Endothelial cell of umbilical vein (primary cell): ENCODE results near the gene ATG14. TPM values are rescaled to one million over a fixed set of nuclear protein-coding genes. Genes with fewer than 3 reads are reported as not detected.

Experiments
- BruUV-seq: library from RNA; stranded (reverse); fragments of 400-500 nt; replicated peaks from 2 replicates; lab custom pipeline; 2021; lab: Mats Ljungman, UMichigan
- CTCF ChIA-PET: fragments of 300-600, 350-600 bp; sonication (Branson Sonifier 250); formaldehyde crosslinking; loops from one replicate; lab custom pipeline; 2021; ENCODE audit warnings: antibody characterized with exemption, inconsistent platforms; lab: Charles Lee
- POLR2A ChIA-PET: fragments of 300-600, 350-600 bp; sonication (Branson Sonifier 250); formaldehyde crosslinking; loops from one replicate; lab custom pipeline; 2021; ENCODE audit warnings: antibody characterized with exemption, inconsistent platforms; lab: Charles Lee
- DNase-seq: peaks from one replicate; pipeline ENCODE4 v3.0.0-alpha.2; 2011; ENCODE audit warnings: low read depth, low spot score
- FAIRE-seq: peaks from 2 replicates; lab custom pipeline; 2011; peaks lifted over from hg19 to GRCh38; lab: Jason Lieb, UNC
- H2AFZ ChIP-seq: 2 replicates; pipeline ENCODE4 v1.6.0; 2012; ENCODE audit warnings: low read depth, low read length, control low read depth, inconsistent platforms
- H3K27ac ChIP-seq: 2 replicates; pipeline ENCODE4 v1.5.1; 2011; ENCODE audit warnings: low read depth, mild to moderate bottlenecking, control low read depth, low read length, moderate library complexity; ENCODE audit not compliant: insufficient read depth
- H3K27me3 ChIP-seq, 2 experiments: 2 replicates each; pipeline versions ENCODE4 v1.6.0 to v1.6.1; 2011; ENCODE audit warnings: low read length in 2 of 2, mixed read lengths in 1 of 2; ENCODE audit not compliant: control insufficient read depth in 2 of 2, insufficient read depth in 2 of 2
- H3K36me3 ChIP-seq, 2 experiments: 2 replicates in 1 of 2; 3 replicates in 1 of 2; pipeline ENCODE4 v1.5.1; 2011; ENCODE audit warnings: low read length in 2 of 2, mild to moderate bottlenecking in 1 of 2, moderate library complexity in 1 of 2; ENCODE audit not compliant: control insufficient read depth in 2 of 2, insufficient read depth in 2 of 2; ENCODE audit errors: extremely low read depth in 1 of 2
- H3K4me1 ChIP-seq: 3 replicates; pipeline ENCODE4 v1.5.1; 2011; ENCODE audit warnings: mild to moderate bottlenecking, low read length; ENCODE audit not compliant: control insufficient read depth, insufficient read depth; ENCODE audit errors: extremely low read depth
- H3K4me2 ChIP-seq: 2 replicates; pipeline ENCODE4 v1.6.1; 2011; ENCODE audit warnings: low read length, control low read depth, mixed read lengths; ENCODE audit not compliant: insufficient read depth
- H3K4me3 ChIP-seq, 3 experiments: fragments of 200-600 bp in 1 of 3; sonication (generic), shearing (Covaris generic) in 1 of 3; replicated peaks in 1 of 3; 2 replicates each; pipeline ENCODE4 v1.5.1; 2011 to 2016; ENCODE audit warnings: control low read depth in 3 of 3, low read length in 3 of 3, mild to moderate bottlenecking in 2 of 3, inconsistent platforms in 1 of 3, low read depth in 1 of 3, moderate library complexity in 1 of 3; ENCODE audit not compliant: insufficient read depth in 1 of 3
- H3K79me2 ChIP-seq: 2 replicates; pipeline ENCODE4 v1.6.0; 2012; ENCODE audit warnings: low read length, inconsistent platforms; ENCODE audit not compliant: control insufficient read depth, insufficient read depth
- H3K9ac ChIP-seq: replicated peaks from 2 replicates; pipeline ENCODE3; 2011; ENCODE audit warnings: low read length, control low read depth; ENCODE audit not compliant: insufficient read depth; ENCODE audit errors: extremely low read depth
- H3K9me1 ChIP-seq: replicated peaks from 3 replicates; pipeline ENCODE4 v1.6.0; 2011; ENCODE audit warnings: mild to moderate bottlenecking, low read length; ENCODE audit not compliant: control insufficient read depth, insufficient read depth; ENCODE audit errors: extremely low read depth
- H3K9me3 ChIP-seq: replicated peaks from 2 replicates; pipeline ENCODE4 v1.5.1; 2012; ENCODE audit warnings: low read length, inconsistent platforms; ENCODE audit not compliant: control insufficient read depth, insufficient read depth
- H4K20me1 ChIP-seq: replicated peaks from 2 replicates; pipeline ENCODE3; 2011; ENCODE audit warnings: mild to moderate bottlenecking, low read length; ENCODE audit not compliant: control insufficient read depth, insufficient read depth; ENCODE audit errors: extremely low read depth
- CTCF ChIP-seq, 2 donors: IDR thresholded peaks; 1 replicate in 1 of 2; 2 replicates in 1 of 2; pipeline ENCODE4 v1.5.1; 2011; ENCODE audit warnings: low read length in 2 of 2, mild to moderate bottlenecking in 2 of 2, moderate library complexity in 2 of 2, control low read depth in 1 of 2, inconsistent platforms in 1 of 2, low read depth in 1 of 2; ENCODE audit not compliant: insufficient read depth in 1 of 2; ENCODE audit errors: extremely low read depth in 1 of 2
- FOS ChIP-seq: IDR thresholded peaks from 2 replicates; pipeline ENCODE4 v1.6.1; 2011; ENCODE audit warnings: mild to moderate bottlenecking, low read length, moderate library complexity, borderline replicate concordance; ENCODE audit not compliant: insufficient read depth
- GATA2 ChIP-seq: IDR thresholded peaks from 2 replicates; pipeline ENCODE4 v1.7.0; 2011; ENCODE audit warnings: low read depth, mild to moderate bottlenecking, moderate library complexity, mixed read lengths, low read length; ENCODE audit not compliant: insufficient read length, insufficient read depth
- JUN ChIP-seq: IDR thresholded peaks from 2 replicates; pipeline ENCODE4 v1.6.1; 2011; ENCODE audit warnings: borderline replicate concordance, low read depth; ENCODE audit not compliant: insufficient read length, insufficient read depth
- MYC ChIP-seq: IDR thresholded peaks from one replicate; pipeline ENCODE4 v1.6.1; 2011; ENCODE audit warnings: mild to moderate bottlenecking, low read depth, low read length
- POLR2AphosphoS5 ChIP-seq: IDR thresholded peaks from 2 replicates; pipeline ENCODE4 v1.6.1; 2012; ENCODE audit warnings: low read depth, mild to moderate bottlenecking, control low read depth, low read length, moderate library complexity; ENCODE audit not compliant: insufficient read depth
- dilution Hi-C: fragments of 300-500 bp; cut with MboI; formaldehyde crosslinking; loops from one replicate; pipeline ENCODE4 v1.15.0; 2019; ENCODE audit warnings: low sequenced_read_pairs; ENCODE audit not compliant: extremely low pct_ligation_motif_present
- intact Hi-C: fragments of 100-400 bp; cut with micrococcal nuclease; formaldehyde crosslinking; loops from one replicate; pipeline ENCODE4 v1.10.0; 2022
- polyA plus RNA-seq, 4 experiments: library from polyadenylated mRNA; depleted of rRNA in 3 of 4; stranded (reverse) in 3 of 4; unstranded in 1 of 4; fragments of >200 nt; gene quantifications; 2 replicates each; pipeline versions ENCODE4 v1.2.1 to v1.2.3, GENCODE V29; 2011 to 2012; ENCODE audit warnings: missing spikeins in 1 of 4
- total RNA-seq: library from RNA; stranded (reverse); gene quantifications from 2 replicates; pipeline ENCODE4 v1.2.3, GENCODE V29; 2021
- TF ChIP-seq, protein P1 (sequence below): IDR thresholded peaks from 2 replicates; pipeline ENCODE4 v1.6.1; 2011; ENCODE audit not compliant: insufficient read depth, insufficient read length

Gene ATG14
- total and polyA plus RNA-seq, 2 donors (not counting 3 experiments of a cell fraction or from before 2014, with no cell fraction given), result 5.9 to 10.0 TPM

DNA sequence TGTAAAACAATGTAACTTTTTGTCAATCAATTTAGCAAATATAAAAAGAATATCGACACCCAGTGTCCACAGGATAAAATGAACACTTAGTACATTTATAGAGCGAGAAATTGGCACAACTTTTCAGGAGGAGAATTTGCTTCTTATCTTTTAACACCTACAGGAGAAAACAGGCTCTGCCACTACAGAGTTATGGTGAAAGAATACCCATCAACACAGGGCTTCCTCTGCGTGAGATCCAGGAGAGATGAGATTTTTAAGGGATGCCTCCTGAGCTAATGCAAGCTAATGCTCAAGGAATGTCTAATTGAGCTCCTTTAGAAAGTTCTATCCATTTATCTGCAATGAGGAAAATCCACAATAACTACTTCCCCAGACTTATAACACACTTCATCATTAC, 21.0 kb upstream of the ATG14 start:
- POLR2A ChIA-PET, result no interaction called here
- intact Hi-C loops, result no loop called here
- H3K36me3 ChIP-seq, result no peaks in the 10 kb centered on the region

DNA sequence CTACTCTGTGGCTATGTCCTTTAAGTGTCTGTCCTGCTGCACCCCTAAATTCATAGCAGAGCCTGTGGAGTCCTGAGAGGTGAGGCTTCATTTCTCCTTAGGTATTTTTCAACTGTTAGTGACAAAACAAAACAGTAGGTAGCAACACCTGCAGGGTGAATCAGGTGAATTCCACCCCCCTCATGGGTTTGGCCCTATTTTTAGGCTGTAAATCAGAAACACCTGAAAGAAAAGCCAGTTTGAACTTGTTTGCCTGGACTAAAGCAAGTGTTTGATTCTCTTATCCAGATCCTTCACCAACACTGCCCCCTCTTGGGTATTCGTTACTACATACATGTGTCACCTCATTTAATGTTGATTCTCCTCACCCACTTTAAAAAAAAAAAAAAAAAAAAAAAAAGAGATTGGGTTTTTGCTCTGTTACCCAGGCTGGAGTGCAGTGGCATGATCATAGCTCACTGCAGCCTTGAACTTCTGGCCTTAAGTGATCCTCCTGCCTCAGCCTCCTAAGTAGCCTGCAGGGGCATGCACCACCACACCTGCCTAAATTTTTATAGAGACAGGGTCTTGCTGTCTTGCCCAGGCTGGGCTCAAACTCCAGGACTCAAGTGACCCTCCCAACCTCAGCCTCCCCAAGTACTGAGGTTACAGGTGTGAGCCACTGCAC, 18.5 kb upstream of the ATG14 start:
- no TSS peak for BruUV-seq
- FAIRE-seq (peak; percentile 33), DNase-seq (peak; percentile 76)
- Histone ChIP-seq H3K79me2 (no peaks in the 10 kb centered on the region), H3K4me3 (no peak overlapping the region), H3K27ac (no peak overlapping the region), H3K36me3 (no peaks in the 10 kb centered on the region), H3K9me1 (no peaks in the 10 kb centered on the region), H3K9ac (no peak overlapping the region), H2AFZ (no peak overlapping the region), H3K4me1 (no peaks in the 10 kb centered on the region), H3K27me3 (peaks cover 0 to under 1% of the 10 kb centered on the region in 2 experiments), H3K9me3 (no peaks in the 10 kb centered on the region), H4K20me1 (no peaks in the 10 kb centered on the region), H3K4me2 (no peak overlapping the region)
- TF ChIP-seq CTCF (IDR thresholded peaks at IDR 0.05; ENCODE audit: extremely low read depth in 1 of 2, insufficient read depth in 1 of 2, low read depth in 1 of 2, low read length in 2 of 2), result peak; percentile 30 to 44
- TF ChIP-seq, protein P1, sequence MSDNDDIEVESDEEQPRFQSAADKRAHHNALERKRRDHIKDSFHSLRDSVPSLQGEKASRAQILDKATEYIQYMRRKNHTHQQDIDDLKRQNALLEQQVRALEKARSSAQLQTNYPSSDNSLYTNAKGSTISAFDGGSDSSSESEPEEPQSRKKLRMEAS, result no peak
- ChIA-PET CTCF (interaction anchor here (1.1 to 6.7 kb wide), 10 partner anchors 8 to 219 kb away, joined by 3 to 38 read pairs (median 8); no protein-coding TSS in a partner anchor), POLR2A (no interaction called here)
- dilution Hi-C loops, result no loop called here
- intact Hi-C loops, result loop anchor here (1.0 to 2.0 kb wide), 5 partner anchors 75 to 341 kb away; partner anchors contain the start of gene FBXO34

More for the DNA sequence above, 21.0 kb upstream of the ATG14 start:
- H3K27ac ChIP-seq, result no peak overlapping the region
- H3K9me3 ChIP-seq, result no peaks in the 10 kb centered on the region
- no peak overlapping the region for H3K4me2 ChIP-seq
- FAIRE-seq (no peak), DNase-seq (no peak)
- no peaks in the 10 kb centered on the region for H3K4me1 ChIP-seq
- no peak for TF ChIP-seq FOS
- TF ChIP-seq JUN, result no peak
- no peak for TF ChIP-seq MYC
- TF ChIP-seq GATA2, result no peak
- no peak for TF ChIP-seq POLR2AphosphoS5
- peaks cover 2% of the 10 kb centered on the region in 2 experiments for H3K27me3 ChIP-seq
- no TSS peak for BruUV-seq
- no peaks in the 10 kb centered on the region for H4K20me1 ChIP-seq
- no peaks in the 10 kb centered on the region for H3K9me1 ChIP-seq
- no peak overlapping the region for H3K4me3 ChIP-seq
- H3K79me2 ChIP-seq, result no peaks in the 10 kb centered on the region
- dilution Hi-C loops, result no loop called here
- CTCF ChIA-PET, result interaction anchor here (0.6 to 12.4 kb wide), 13 partner anchors 8 to 1041 kb away, joined by 3 to 196 read pairs (median 4); no protein-coding TSS in a partner anchor
- H2AFZ ChIP-seq, result no peak overlapping the region
- no peak overlapping the region for H3K9ac ChIP-seq
